GM12878 (cell line): ENCODE data around the gene RTEL1. TPM values are rescaled to one million over a fixed set of nuclear protein-coding genes. Genes with fewer than 3 reads are reported as not detected.

Source experiments
- ATAC-seq: fragments of 200-7000 bp; cut with Tn5 transposase; 3 replicates; pipeline ENCODE4 v1.9.1; 2020; ENCODE audit warnings: mild to moderate bottlenecking, moderate library complexity
- BruUV-seq: library from RNA; stranded (reverse); fragments of 400-500 nt; replicated peaks from 2 replicates; lab custom pipeline; 2021; lab: Mats Ljungman, UMichigan
- CTCF ChIA-PET: fragments of 300-600 bp; sonication (Branson Sonifier 250); formaldehyde crosslinking; extraction: SDS; loops from one replicate; lab custom pipeline; 2021; ENCODE audit warnings: inconsistent platforms; lab: Yijun Ruan, JAX
- POLR2A ChIA-PET: fragments of 350-600 bp; formaldehyde crosslinking; extraction: SDS; loops from one replicate; lab custom pipeline; 2021; ENCODE audit warnings: inconsistent platforms; lab: Charles Lee
- RAD21 ChIA-PET: fragments of 300-600 bp; sonication (Branson Sonifier 250); formaldehyde crosslinking; loops from one replicate; lab custom pipeline; 2023; ENCODE audit warnings: antibody characterized with exemption; ENCODE audit not compliant: unreplicated experiment; lab: Charles Lee
- SMC1A ChIA-PET: fragments of 300-600 bp; sonication (Branson Sonifier 250); formaldehyde crosslinking; loops from one replicate; lab custom pipeline; 2023; ENCODE audit not compliant: unreplicated experiment, uncharacterized antibody; lab: Charles Lee
- DNase-seq: peaks from one replicate; pipeline ENCODE4 v3.0.0-alpha.2; 2011; ENCODE audit warnings: low read depth, low spot score
- FAIRE-seq: peaks from 3 replicates; lab custom pipeline; 2011; peaks lifted over from hg19 to GRCh38; lab: Jason Lieb, UNC
- H2AFZ ChIP-seq: 2 replicates; pipeline ENCODE4 v1.6.0; 2011; ENCODE audit warnings: low read depth, low read length, control low read depth; ENCODE audit not compliant: control insufficient read depth
- H3K27ac ChIP-seq: 2 replicates; pipeline ENCODE4 v1.5.1; 2011; ENCODE audit warnings: control low read depth; ENCODE audit not compliant: control insufficient read depth, insufficient read depth
- H3K27me3 ChIP-seq, 2 experiments: replicated peaks in 1 of 2; 2 replicates each; pipeline versions ENCODE4 v1.6.0 to v1.6.1; 2011; ENCODE audit warnings: low read length in 1 of 2; ENCODE audit not compliant: control insufficient read depth in 2 of 2, insufficient read depth in 2 of 2
- H3K36me3 ChIP-seq, 2 experiments: 2 replicates each; pipeline ENCODE4 v1.5.1; 2011; ENCODE audit warnings: low read length in 1 of 2; ENCODE audit not compliant: control insufficient read depth in 2 of 2, insufficient read depth in 2 of 2
- H3K4me1 ChIP-seq: 2 replicates; pipeline ENCODE4 v1.6.1; 2011; ENCODE audit warnings: mild to moderate bottlenecking, low read length, moderate library complexity, mixed read lengths; ENCODE audit not compliant: control insufficient read depth, insufficient read depth
- H3K4me2 ChIP-seq: 2 replicates; pipeline ENCODE4 v1.6.0; 2011; ENCODE audit warnings: control low read depth; ENCODE audit not compliant: control insufficient read depth, insufficient read depth
- H3K4me3 ChIP-seq: fragments of 200-600 bp; sonication (generic); 2 replicates; pipeline ENCODE4 v1.5.1; 2016
- H3K79me2 ChIP-seq: 2 replicates; pipeline ENCODE4 v1.6.0; 2011; ENCODE audit warnings: low read length; ENCODE audit not compliant: control insufficient read depth, insufficient read depth
- H3K9ac ChIP-seq: 2 replicates; pipeline ENCODE4 v1.8.0; 2011; ENCODE audit warnings: low read length, control low read depth, mixed read lengths; ENCODE audit not compliant: control insufficient read depth, insufficient read depth
- H3K9me3 ChIP-seq: replicated peaks from 3 replicates; pipeline ENCODE4 v1.5.1; 2011; ENCODE audit warnings: mild to moderate bottlenecking, low read length; ENCODE audit not compliant: control insufficient read depth, insufficient read depth
- H4K20me1 ChIP-seq: 2 replicates; pipeline ENCODE4 v1.6.0; 2011; ENCODE audit not compliant: control insufficient read depth, insufficient read depth
- BHLHE40 ChIP-seq, 2 experiments: fragments of 450-650 bp in 1 of 2; IDR thresholded peaks; 2 replicates each; pipeline ENCODE4 v1.6.1; 2011 to 2017; ENCODE audit warnings: low read depth in 2 of 2, borderline replicate concordance in 1 of 2, improper control_type of control experiment in 1 of 2, low read length in 1 of 2, mild to moderate bottlenecking in 1 of 2
- CBX5 ChIP-seq: sonication (generic); IDR thresholded peaks from 2 replicates; pipeline ENCODE4 v1.6.1; 2016; ENCODE audit warnings: low read depth, moderate library complexity, mild to moderate bottlenecking, inconsistent platforms
- DPF2 ChIP-seq: fragments of 450-650 bp; IDR thresholded peaks from 2 replicates; pipeline ENCODE4 v1.6.1; 2017; ENCODE audit warnings: mild to moderate bottlenecking
- EGR1 ChIP-seq, 2 experiments: IDR thresholded peaks; 1 replicate in 1 of 2; 2 replicates in 1 of 2; pipeline ENCODE4 v1.6.1; 2011 to 2012; ENCODE audit warnings: low read depth in 2 of 2, low read length in 2 of 2, borderline replicate concordance in 1 of 2, mild to moderate bottlenecking in 1 of 2, moderate library complexity in 1 of 2
- GABPA ChIP-seq: IDR thresholded peaks from 2 replicates; pipeline ENCODE4 v1.6.1; 2014; ENCODE audit warnings: antibody characterized with exemption, low read depth, mild to moderate bottlenecking, inconsistent platforms
- HDGF ChIP-seq: fragments of 450-650 bp; IDR thresholded peaks from 2 replicates; pipeline ENCODE4 v1.6.1; 2016; ENCODE audit warnings: antibody characterized with exemption
- MTA2 ChIP-seq: fragments of 450-650 bp; IDR thresholded peaks from 2 replicates; pipeline ENCODE4 v1.6.1; 2016; ENCODE audit warnings: low read depth, mild to moderate bottlenecking, moderate library complexity
- MXI1 ChIP-seq: fragments of 150-350 bp; IDR thresholded peaks from 2 replicates; pipeline ENCODE4 v1.6.1; 2011; ENCODE audit warnings: low read depth, mild to moderate bottlenecking, inconsistent platforms, low read length, improper control_type of control experiment
- NFXL1 ChIP-seq: fragments of 450-650 bp; IDR thresholded peaks from 2 replicates; pipeline ENCODE4 v1.6.1; 2017; ENCODE audit warnings: antibody characterized with exemption, mild to moderate bottlenecking, borderline replicate concordance
- NFYA ChIP-seq: IDR thresholded peaks from 2 replicates; pipeline ENCODE4 v1.6.1; 2011; ENCODE audit warnings: low read depth, mild to moderate bottlenecking, low read length, improper control_type of control experiment, borderline replicate concordance
- PAX8 ChIP-seq: fragments of 450-650 bp; IDR thresholded peaks from 2 replicates; pipeline ENCODE4 v1.6.1; 2017; ENCODE audit warnings: mild to moderate bottlenecking, moderate library complexity
- RAD51 ChIP-seq: fragments of 450-650 bp; IDR thresholded peaks from 2 replicates; pipeline ENCODE4 v1.6.1; 2016; ENCODE audit warnings: moderate library complexity, mild to moderate bottlenecking, inconsistent platforms
- SREBF2 ChIP-seq: IDR thresholded peaks from 2 replicates; pipeline ENCODE4 v1.6.1; 2012; ENCODE audit warnings: mild to moderate bottlenecking, low read length
- TAF1 ChIP-seq: IDR thresholded peaks from 2 replicates; pipeline ENCODE4 v1.6.1; 2011; ENCODE audit warnings: mild to moderate bottlenecking, low read depth, low read length, borderline replicate concordance
- YY1 ChIP-seq: IDR thresholded peaks from 2 replicates; pipeline ENCODE4 v1.6.1; 2011; ENCODE audit warnings: low read depth, mild to moderate bottlenecking, low read length
- ZNF207 ChIP-seq: fragments of 450-650 bp; IDR thresholded peaks from 2 replicates; pipeline ENCODE4 v1.6.1; 2014; ENCODE audit warnings: antibody characterized with exemption, mild to moderate bottlenecking, borderline replicate concordance
- ZNF384 ChIP-seq: IDR thresholded peaks from 2 replicates; pipeline ENCODE4 v1.6.1; 2012; ENCODE audit warnings: low read depth, mild to moderate bottlenecking, low read length, improper control_type of control experiment, borderline replicate concordance
- ZNF622 ChIP-seq: fragments of 450-650 bp; IDR thresholded peaks from 2 replicates; pipeline ENCODE4 v1.6.1; 2017; ENCODE audit warnings: mild to moderate bottlenecking, inconsistent platforms
- WGBS: methylation state at CpG from one replicate; pipeline ENCODE4 v1.1.6; 2016; ENCODE audit warnings: low lambda C conversion rate; ENCODE audit not compliant: insufficient replicate concordance, insufficient coverage; ENCODE audit errors: missing lambda C conversion rate; 5-methylcytosine and 5-hydroxymethylcytosine counted together
- in situ Hi-C: fragments of 300-500 bp; cut with MboI; formaldehyde crosslinking; loops from 9 replicates; pipeline ENCODE4 v1.14.3; 2018; ENCODE audit warnings: mixed read lengths
- intact Hi-C: fragments of 100-400 bp; cut with micrococcal nuclease; formaldehyde crosslinking; loops from one replicate; pipeline ENCODE4 v1.14.2; 2022; ENCODE audit not compliant: unreplicated experiment
- polyA plus RNA-seq, 11 experiments: library from polyadenylated mRNA; depleted of rRNA in 4 of 11; unstranded in 6 of 11; stranded (reverse) in 5 of 11; fragments of >200 nt; fragmentation: Nextera tagmentation in 4 of 11; fragmentation: Illumina TruSeq in 1 of 11; extraction: Ambion mirVana in 4 of 11; extraction: Trizol in 1 of 11; gene quantifications; 1 replicate in 1 of 11; 2 replicates in 10 of 11; pipeline versions ENCODE4 v1.2.1 to v1.2.3, GENCODE V29; 2011 to 2016; ENCODE audit warnings: inconsistent platforms in 2 of 11, missing spikeins in 2 of 11, low read depth in 1 of 11
- total RNA-seq, 4 experiments: library from RNA; depleted of rRNA in 3 of 4; stranded (reverse); fragments of >200 nt in 3 of 4; fragmentation: Illumina TruSeq in 1 of 4; extraction: Trizol in 1 of 4; gene quantifications; 2 replicates each; pipeline versions ENCODE4 v1.2.1 to v1.2.3, GENCODE V29; 2013 to 2021
- TF ChIP-seq, protein P1 (sequence below): IDR thresholded peaks from 2 replicates; pipeline ENCODE4 v1.6.1; 2012; ENCODE audit warnings: low read depth, low read length, improper control_type of control experiment
- TF ChIP-seq, protein P2 (sequence below): fragments of 450-650 bp; formaldehyde crosslinking; IDR thresholded peaks from 2 replicates; pipeline ENCODE4 v1.5.0; 2022; ENCODE audit warnings: mild to moderate bottlenecking, missing genetic modification characterization

Gene RTEL1
- total and polyA plus RNA-seq, 10 of the 15 experiments (the other 5 are each of a cell fraction or from before 2014, with no cell fraction given), result 0.40 to 37.2 (median 15.6) TPM; not detected in 1

GRCh38 chr20:63641146-63641791 lies 16.8 kb upstream of the RTEL1 start:
- H2AFZ ChIP-seq, result no peak overlapping the region; the same call in 1 of the 2 replicates
- peaks cover 20% of the 10 kb centered on the region for H3K4me1 ChIP-seq
- peak overlapping the region; percentile 74 for H3K27ac ChIP-seq
- in situ Hi-C loops (no loop called here), intact Hi-C loops (no loop called here)
- peak overlapping the region; percentile 92 for H3K4me3 ChIP-seq
- H3K9ac ChIP-seq, result peak overlapping the region; percentile 66
- DNase-seq (no peak), FAIRE-seq (peak; percentile 61), ATAC-seq (peak; percentile 65)
- H3K9me3 ChIP-seq, result no peaks in the 10 kb centered on the region
- BruUV-seq, result TSS peak; percentile 77
- CTCF ChIA-PET, result interaction anchor here (0.7 to 2.3 kb wide), 16 partner anchors 9 to 224 kb away, joined by 3 to 16 read pairs (median 6); partner anchors contain the start of genes GMEB2, HELZ2, LIME1 and PTK6
- under 1% methylated on average over 29 of the region's 47 CpGs for WGBS
- no peaks in the 10 kb centered on the region for H3K36me3 ChIP-seq
- H3K4me2 ChIP-seq, result peak overlapping the region; percentile 72
- RAD21 ChIA-PET, result interaction anchor here (0.6 to 2.6 kb wide), 24 partner anchors 10 to 339 kb away, joined by 3 to 41 read pairs (median 6); partner anchors contain the start of genes ARFRP1, GMEB2, HELZ2 and PPDPF
- SMC1A ChIA-PET, result interaction anchor here (0.6 to 1.8 kb wide), 10 partner anchors 9 to 255 kb away, joined by 3 to 13 read pairs (median 4); partner anchors contain the start of genes GMEB2, PTK6 and RTEL1
- no peaks in the 10 kb centered on the region; a peak in 1 of 4 replicates for H3K27me3 ChIP-seq
- POLR2A ChIA-PET, result interaction anchor here (0.6 to 2.1 kb wide), 12 partner anchors 9 to 315 kb away, joined by 3 to 17 read pairs (median 4); partner anchors contain the start of genes GMEB2, HELZ2, PPDPF and RTEL1
- no peaks in the 10 kb centered on the region for H4K20me1 ChIP-seq
- peaks cover 1% of the 10 kb centered on the region; the same call in 1 of the 2 replicates for H3K79me2 ChIP-seq
- TF ChIP-seq CBX5 (no peak), ZNF622 (no peak), DPF2 (peak; percentile 17; the same call in 1 of the 2 replicates), ZNF207 (no peak), TAF1 (0 out of 2 replicates have a peak, but pooled peaks have one; percentile 15), ZNF384 (no peak), YY1 (no peak), MTA2 (no peak), PAX8 (no peak), NFYA (no peak), MXI1 (no peak), EGR1 (IDR thresholded peaks at IDR 0.05; ENCODE audit: borderline replicate concordance in 1 of 2, low read depth in 2 of 2, low read length in 2 of 2) (peak in 1 of 2 experiments; percentile 63; a peak in 1 of 3 replicates), SREBF2 (no peak), RAD51 (no peak), GABPA (no peak), HDGF (no peak), BHLHE40 (IDR thresholded peaks at IDR 0.05; ENCODE audit: borderline replicate concordance in 1 of 2, low read depth in 2 of 2, low read length in 1 of 2) (peak in 1 of 2 experiments; percentile 40; a peak in 2 of 4 replicates), NFXL1 (no peak)
- TF ChIP-seq, protein P1, sequence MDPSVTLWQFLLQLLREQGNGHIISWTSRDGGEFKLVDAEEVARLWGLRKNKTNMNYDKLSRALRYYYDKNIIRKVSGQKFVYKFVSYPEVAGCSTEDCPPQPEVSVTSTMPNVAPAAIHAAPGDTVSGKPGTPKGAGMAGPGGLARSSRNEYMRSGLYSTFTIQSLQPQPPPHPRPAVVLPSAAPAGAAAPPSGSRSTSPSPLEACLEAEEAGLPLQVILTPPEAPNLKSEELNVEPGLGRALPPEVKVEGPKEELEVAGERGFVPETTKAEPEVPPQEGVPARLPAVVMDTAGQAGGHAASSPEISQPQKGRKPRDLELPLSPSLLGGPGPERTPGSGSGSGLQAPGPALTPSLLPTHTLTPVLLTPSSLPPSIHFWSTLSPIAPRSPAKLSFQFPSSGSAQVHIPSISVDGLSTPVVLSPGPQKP, result no peak
- TF ChIP-seq, protein P2, sequence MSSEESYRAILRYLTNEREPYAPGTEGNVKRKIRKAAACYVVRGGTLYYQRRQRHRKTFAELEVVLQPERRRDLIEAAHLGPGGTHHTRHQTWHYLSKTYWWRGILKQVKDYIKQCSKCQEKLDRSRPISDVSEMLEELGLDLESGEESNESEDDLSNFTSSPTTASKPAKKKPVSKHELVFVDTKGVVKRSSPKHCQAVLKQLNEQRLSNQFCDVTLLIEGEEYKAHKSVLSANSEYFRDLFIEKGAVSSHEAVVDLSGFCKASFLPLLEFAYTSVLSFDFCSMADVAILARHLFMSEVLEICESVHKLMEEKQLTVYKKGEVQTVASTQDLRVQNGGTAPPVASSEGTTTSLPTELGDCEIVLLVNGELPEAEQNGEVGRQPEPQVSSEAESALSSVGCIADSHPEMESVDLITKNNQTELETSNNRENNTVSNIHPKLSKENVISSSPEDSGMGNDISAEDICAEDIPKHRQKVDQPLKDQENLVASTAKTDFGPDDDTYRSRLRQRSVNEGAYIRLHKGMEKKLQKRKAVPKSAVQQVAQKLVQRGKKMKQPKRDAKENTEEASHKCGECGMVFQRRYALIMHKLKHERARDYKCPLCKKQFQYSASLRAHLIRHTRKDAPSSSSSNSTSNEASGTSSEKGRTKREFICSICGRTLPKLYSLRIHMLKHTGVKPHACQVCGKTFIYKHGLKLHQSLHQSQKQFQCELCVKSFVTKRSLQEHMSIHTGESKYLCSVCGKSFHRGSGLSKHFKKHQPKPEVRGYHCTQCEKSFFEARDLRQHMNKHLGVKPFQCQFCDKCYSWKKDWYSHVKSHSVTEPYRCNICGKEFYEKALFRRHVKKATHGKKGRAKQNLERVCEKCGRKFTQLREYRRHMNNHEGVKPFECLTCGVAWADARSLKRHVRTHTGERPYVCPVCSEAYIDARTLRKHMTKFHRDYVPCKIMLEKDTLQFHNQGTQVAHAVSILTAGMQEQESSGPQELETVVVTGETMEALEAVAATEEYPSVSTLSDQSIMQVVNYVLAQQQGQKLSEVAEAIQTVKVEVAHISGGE (CRISPR knock-in tag), result no peak
